Ectodermal cell (in vitro differentiated cells): ENCODE measurements around the gene FBXL14.
"Not testable (repeated sequence)": the region's sequence is repeated elsewhere in the genome, so short reads cannot be mapped to it uniquely, and the experiment has no call there.

Source experiments
- H3K27ac ChIP-seq: 2 replicates; pipeline ENCODE4 v1.7.0; 2013; ENCODE audit warnings: mild to moderate bottlenecking, low read depth, low read length; ENCODE audit not compliant: insufficient read depth, poor library complexity, severe bottlenecking
- H3K27me3 ChIP-seq: 2 replicates; pipeline ENCODE4 v1.7.0; 2013; ENCODE audit warnings: mild to moderate bottlenecking, low read length; ENCODE audit not compliant: insufficient read depth, control insufficient read depth, poor library complexity, severe bottlenecking
- H3K36me3 ChIP-seq: one replicate; pipeline ENCODE4 v1.7.0; 2013; ENCODE audit warnings: low read length; ENCODE audit not compliant: control insufficient read depth, insufficient read depth
- H3K4me1 ChIP-seq: one replicate; pipeline ENCODE4 v1.7.0; 2013; ENCODE audit warnings: low read length; ENCODE audit not compliant: control insufficient read depth, insufficient read depth
- H3K4me3 ChIP-seq: 2 replicates; pipeline ENCODE4 v1.7.0; 2013; ENCODE audit warnings: low read depth, low read length, control low read depth; ENCODE audit not compliant: insufficient read depth
- H3K9me3 ChIP-seq: 2 replicates; pipeline ENCODE4 v1.7.0; 2013; ENCODE audit warnings: mild to moderate bottlenecking, low read length, moderate library complexity; ENCODE audit not compliant: control insufficient read depth
- WGBS, 2 experiments: methylation state at CpG; one replicate each; pipeline ENCODE4 v1.1.7; 2013; ENCODE audit warnings: missing lambda C conversion rate in 2 of 2; 5-methylcytosine and 5-hydroxymethylcytosine counted together

Gene FBXL14

DNA sequence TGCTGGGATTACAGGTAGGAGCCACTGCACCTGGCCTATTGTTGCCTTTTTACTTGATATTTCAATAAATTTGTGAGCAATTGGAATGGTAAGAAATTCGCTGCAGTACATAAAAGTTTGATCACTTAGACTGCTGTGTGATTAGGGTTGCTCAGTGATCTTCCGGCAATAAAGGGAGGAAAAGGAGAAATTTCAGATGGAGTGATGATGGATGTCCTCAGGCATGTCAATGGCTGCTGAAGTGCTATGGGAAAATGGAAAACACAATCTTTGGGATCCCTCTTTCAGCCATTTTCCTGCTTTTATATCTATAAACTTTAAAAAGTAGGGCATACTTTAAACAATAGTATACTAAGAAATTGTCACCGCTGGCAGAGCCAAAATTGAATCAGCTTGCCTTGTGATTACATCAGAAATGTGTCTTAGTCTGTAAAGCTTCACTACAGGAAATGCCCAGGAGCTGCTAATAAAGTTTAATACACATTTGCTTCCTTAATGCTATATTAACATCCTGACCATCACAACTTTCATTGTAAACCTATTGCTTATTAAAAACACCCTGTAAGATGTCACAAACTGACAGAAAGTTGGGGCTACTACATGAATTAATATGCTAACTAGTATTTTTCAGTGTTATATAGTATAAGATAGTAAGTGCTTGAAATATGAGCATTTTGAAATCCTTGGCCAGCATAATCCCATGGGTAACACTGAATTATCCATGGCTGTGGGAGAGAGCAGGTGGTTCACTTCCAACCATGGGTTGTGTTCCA is 13.7 kb upstream of the FBXL14 start:
- Histone ChIP-seq H3K36me3 (no peaks in the 10 kb centered on the region), H3K27me3 (peaks cover 23% of the 10 kb centered on the region), H3K4me1 (peaks cover 20% of the 10 kb centered on the region), H3K27ac (no peak overlapping the region), H3K9me3 (no peaks in the 10 kb centered on the region), H3K4me3 (no peak overlapping the region)
- 95 to 96% methylated on average over 3 of the region's 3 CpGs for WGBS, 2 experiments

DNA sequence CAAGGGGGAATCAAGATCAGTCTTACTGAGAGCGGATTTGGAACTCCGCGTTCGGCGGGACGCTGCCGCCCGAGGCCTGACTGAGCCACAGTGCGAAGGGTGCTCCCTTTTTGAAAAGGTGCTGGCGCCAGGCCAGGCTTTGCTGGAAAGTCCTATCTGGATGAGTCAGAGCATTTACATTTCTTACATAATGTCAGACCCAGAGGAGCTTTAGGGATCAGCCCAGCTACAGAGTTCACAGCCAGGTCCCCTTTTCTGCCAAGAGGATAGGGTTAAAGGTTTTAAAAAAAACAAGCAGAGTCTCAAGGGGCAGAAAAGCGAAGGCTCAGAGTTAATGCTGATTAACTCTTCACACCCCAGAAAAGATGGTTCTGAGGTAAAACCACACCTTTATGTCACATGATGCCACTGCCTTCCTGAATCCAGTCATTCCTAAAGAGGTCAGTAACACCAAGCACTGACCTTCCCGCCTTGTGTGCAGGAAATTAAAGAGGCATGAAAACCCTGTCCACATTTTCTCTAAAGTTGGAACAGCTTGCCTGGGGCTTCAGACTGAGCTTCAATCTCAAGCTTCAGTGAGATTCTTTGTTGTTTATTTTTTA is 11.7 kb upstream of the FBXL14 start:
- 13 to 14% methylated on average over 12 of the region's 12 CpGs for WGBS, 2 experiments
- Histone ChIP-seq H3K9me3 (no peaks in the 10 kb centered on the region), H3K27me3 (peaks cover 23% of the 10 kb centered on the region), H3K27ac (no peak overlapping the region), H3K4me3 (peak overlapping the region; percentile 21), H3K4me1 (peaks cover 8% of the 10 kb centered on the region), H3K36me3 (no peaks in the 10 kb centered on the region)

DNA sequence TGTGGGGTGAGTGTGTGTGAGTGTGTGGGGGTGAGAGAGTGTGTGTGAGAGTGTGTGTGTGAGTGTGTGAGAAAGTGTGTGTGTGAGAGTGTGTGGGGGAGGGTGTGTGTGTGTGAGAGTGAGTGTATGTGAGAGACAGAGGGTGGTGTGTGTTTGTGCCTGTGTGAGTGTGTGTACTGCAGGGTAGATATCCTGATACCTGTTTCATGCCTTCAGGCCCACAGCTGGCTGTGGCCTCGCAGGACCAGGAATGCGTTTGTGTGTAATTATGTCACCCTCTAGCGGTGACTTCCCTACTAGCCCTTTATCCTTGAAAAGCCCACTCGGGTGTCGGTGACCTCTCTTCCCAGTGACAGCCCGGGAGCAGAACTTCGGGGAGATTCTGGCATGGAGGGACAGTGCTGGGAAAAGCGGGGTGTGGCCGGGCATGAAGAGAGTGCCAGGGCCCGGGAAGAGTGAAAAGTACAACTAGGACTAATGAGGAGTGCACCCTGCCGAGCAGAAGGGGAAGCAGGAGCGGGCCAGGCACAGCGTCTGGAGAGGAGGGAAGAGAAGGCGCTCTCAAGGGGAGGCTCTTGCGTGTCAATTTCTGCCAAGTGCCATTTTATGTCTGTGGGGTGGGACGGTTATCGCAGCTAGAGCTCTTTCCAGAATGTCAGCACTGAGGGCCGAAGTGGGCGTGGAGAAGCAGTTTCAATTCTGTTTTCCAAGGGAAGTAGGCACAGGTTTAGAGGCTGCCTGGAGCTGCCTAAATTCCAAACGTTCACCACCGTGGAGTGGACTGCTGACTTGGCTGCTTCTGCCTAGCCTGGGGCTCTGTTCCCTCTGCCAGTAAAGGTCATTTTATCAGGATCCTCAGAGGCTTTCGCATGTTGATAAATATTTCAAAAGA is 11.0 kb upstream of the FBXL14 start:
- Histone ChIP-seq H3K27me3 (peaks cover 23% of the 10 kb centered on the region), H3K4me3 (peak overlapping the region; percentile 21), H3K4me1 (peaks cover 8% of the 10 kb centered on the region), H3K9me3 (no peaks in the 10 kb centered on the region), H3K27ac (peak overlapping the region; percentile 26), H3K36me3 (no peaks in the 10 kb centered on the region)
- WGBS, 2 experiments = 3% methylated on average over 22 of the region's 22 CpGs

DNA sequence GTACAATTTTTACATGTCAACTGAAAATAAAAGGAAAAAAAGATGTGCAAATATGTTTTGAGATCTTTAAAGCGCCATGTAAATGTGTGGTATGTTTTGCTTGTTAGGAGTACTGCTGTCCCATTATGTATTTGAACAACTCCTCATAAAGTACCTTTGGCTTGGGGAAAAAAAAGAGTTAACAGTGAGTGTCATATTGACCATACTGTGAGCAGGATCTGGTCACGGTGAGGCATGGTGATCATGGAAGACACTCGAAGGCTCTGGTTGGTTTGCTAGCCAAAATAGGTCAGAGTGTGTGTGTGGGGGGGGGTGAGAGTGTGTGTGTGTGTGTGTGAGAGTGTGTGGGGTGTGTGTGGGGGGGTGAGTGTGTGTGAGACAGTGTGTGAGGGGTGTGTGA is 10.1 kb upstream of the FBXL14 start:
- H3K27ac ChIP-seq = no peak overlapping the region
- no peaks in the 10 kb centered on the region for H3K9me3 ChIP-seq
- H3K27me3 ChIP-seq = peaks cover 23% of the 10 kb centered on the region
- WGBS, 2 experiments = 84 to 87% methylated on average over 3 of the region's 3 CpGs
- no peak overlapping the region for H3K4me3 ChIP-seq
- H3K4me1 ChIP-seq = peaks cover 8% of the 10 kb centered on the region
- H3K36me3 ChIP-seq = no peaks in the 10 kb centered on the region

DNA sequence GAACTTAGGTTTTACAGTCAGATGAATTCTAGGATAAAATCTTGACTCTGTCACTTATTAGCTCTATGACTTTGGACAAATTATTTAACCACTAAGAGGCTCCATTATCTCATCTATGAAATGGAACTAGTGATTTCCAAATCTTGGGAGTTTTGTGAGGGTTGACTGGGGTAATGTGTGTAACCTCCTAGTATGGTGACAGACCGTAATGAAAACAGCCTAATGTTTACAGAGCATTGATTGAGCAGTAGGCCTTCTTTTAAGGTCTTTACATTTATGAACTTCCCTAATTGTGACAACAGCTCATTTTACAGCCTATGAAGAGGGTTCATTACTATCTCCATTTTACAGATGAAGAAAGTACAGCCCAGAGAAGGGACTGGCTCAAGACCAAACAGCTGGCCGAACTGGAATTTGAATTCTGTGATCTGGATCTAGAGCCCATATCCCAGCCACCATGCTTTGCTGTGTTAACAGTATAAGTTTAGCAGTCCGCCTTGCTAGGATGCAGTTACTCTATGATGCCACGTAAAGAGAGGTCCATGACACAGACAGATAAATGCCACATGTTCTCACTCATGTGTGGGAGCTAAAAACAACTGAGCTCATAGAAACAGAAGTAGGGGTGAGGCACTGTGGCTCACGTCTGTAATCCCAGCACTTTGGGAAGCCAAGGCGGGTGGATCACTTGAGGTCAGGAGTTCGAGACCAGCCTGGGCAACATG is 9.1 kb upstream of the FBXL14 start:
- Histone ChIP-seq H3K9me3 (no peaks in the 10 kb centered on the region), H3K27me3 (peaks cover 23% of the 10 kb centered on the region), H3K27ac (no peak overlapping the region), H3K4me1 (peaks cover 8% of the 10 kb centered on the region), H3K4me3 (no peak overlapping the region), H3K36me3 (no peaks in the 10 kb centered on the region)
- WGBS, 2 experiments = 91 to 92% methylated on average over 7 of the region's 7 CpGs

DNA sequence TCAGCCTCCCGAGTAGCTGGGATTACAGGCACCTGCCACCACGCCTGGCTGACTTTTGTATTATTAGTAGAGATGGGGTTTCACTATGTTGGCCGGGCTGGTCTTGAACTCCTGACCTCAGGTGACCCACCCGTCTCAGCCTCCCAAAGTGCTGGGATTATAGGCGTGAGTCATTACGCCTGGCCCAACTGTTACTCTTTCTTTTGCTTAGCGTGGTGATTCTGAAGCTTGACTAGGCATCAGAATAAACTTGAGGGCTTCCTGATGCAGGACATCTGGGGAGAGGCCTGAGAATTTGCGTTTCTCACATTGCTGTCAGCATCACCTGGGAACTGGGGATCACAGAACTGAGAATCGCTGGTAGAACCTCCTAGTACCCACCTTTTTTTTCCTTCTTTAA is 8.3 kb upstream of the FBXL14 start:
- H3K27ac ChIP-seq, H3K4me3 ChIP-seq, H3K36me3 ChIP-seq, H3K9me3 ChIP-seq, H3K4me1 ChIP-seq: not testable (repeated sequence)
- peaks cover 23% of the 10 kb centered on the region for H3K27me3 ChIP-seq
- whole genome bisulfite sequencing, 2 experiments = 85 to 93% methylated on average over 9 of the region's 9 CpGs

DNA sequence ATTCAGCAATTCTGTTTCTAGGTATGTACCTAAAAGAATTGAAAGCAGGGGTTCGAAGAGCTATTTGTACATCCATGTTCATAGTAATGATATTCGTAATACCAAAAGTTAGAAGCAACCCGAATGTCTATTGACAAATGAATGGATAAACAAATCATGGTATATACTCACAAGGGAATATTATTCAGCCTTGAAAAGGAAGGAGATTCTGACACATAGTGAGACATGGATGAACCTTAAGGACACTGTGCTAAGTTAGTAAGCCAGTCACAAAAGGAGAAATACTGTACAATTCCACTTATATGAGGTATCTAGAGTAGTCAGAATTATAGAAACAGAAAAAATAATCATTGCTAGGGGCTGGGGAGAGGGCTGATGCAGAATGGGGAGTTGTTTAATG is 4.4 kb upstream of the FBXL14 start:
- Histone ChIP-seq H3K9me3 (no peaks in the 10 kb centered on the region), H3K36me3 (no peaks in the 10 kb centered on the region), H3K4me1 (peaks cover 8% of the 10 kb centered on the region), H3K27me3 (peaks cover 8% of the 10 kb centered on the region), H3K4me3 (no peak overlapping the region), H3K27ac (no peak overlapping the region)
- 94 to 100% methylated on average over 2 to 3 of the region's 3 CpGs for WGBS, 2 experiments

- H3K4me3 ChIP-seq = no peak overlapping the region
Measured at GRCh38 chr12:1595690-1596347, 1.4 kb upstream of the FBXL14 start.

DNA sequence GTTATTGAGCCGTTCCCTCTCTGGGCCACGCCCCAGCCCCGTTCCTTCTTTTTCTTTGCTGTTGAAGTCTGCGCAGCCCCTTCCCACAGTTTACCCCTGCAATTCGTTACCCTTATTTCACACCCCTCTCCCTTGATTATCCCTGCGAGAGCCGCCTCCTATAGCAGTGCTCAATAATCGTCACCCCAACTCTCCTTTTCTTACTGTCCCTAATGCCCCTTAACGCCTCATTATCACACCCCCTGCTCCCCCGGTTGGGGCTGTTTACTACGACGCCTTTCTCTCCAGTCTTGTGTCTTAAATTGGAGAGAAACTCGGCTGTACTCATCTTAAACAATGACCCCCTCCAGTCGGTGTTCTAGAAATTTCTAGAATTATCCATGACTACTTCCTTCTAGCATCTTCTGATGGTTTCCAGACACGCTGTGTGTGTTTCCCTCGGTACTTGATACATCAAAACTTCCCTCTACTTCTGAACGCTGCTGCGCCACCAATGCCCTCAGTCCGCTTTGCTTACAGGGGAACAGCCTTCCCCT is 713 bp upstream of the FBXL14 start:
- Histone ChIP-seq H3K27ac (peak overlapping the region; percentile 76), H3K4me1 (peaks cover 8% of the 10 kb centered on the region), H3K36me3 (no peaks in the 10 kb centered on the region), H3K27me3 (peaks cover 11% of the 10 kb centered on the region), H3K4me3 (peak overlapping the region; percentile 86), H3K9me3 (no peaks in the 10 kb centered on the region)
- WGBS, 2 experiments = 14 to 17% methylated on average over 19 of the region's 19 CpGs

More at GRCh38 chr12:1595690-1596347, 1.4 kb upstream of the FBXL14 start:
- Histone ChIP-seq H3K4me1 (peaks cover 8% of the 10 kb centered on the region), H3K36me3 (no peaks in the 10 kb centered on the region), H3K27me3 (peaks cover 11% of the 10 kb centered on the region), H3K27ac (no peak overlapping the region), H3K9me3 (no peaks in the 10 kb centered on the region)
- WGBS, 2 experiments = 87 to 89% methylated on average over 8 to 9 of the region's 9 CpGs
